Nephron progenitor cell (in vitro differentiated cells): Measurements from ENCODE around the gene ELANE.
"Not testable (repeated sequence)": the region's sequence is repeated elsewhere in the genome, so short reads cannot be mapped to it uniquely, and the experiment has no call there.

Experiments
- DNase-seq: peaks from one replicate; pipeline ENCODE4 v3.0.0; 2021
- H3K27ac Mint-ChIP-seq: 2 replicates; pipeline ENCODE4 v1.8.0; 2021; ENCODE audit warnings: mild to moderate bottlenecking, moderate library complexity, mixed read lengths
- H3K27me3 Mint-ChIP-seq: 2 replicates; pipeline ENCODE4 v1.8.0; 2021; ENCODE audit warnings: mild to moderate bottlenecking, low read depth, mixed read lengths; ENCODE audit not compliant: poor library complexity
- H3K36me3 Mint-ChIP-seq: 2 replicates; pipeline ENCODE4 v1.8.0; 2021; ENCODE audit warnings: low read depth, mixed read lengths
- H3K4me1 Mint-ChIP-seq: 2 replicates; pipeline ENCODE4 v1.8.0; 2021; ENCODE audit warnings: mixed read lengths
- H3K4me3 Mint-ChIP-seq: 2 replicates; pipeline ENCODE4 v1.8.0; 2021; ENCODE audit warnings: mild to moderate bottlenecking, moderate library complexity, mixed read lengths
- H3K9me3 Mint-ChIP-seq: 2 replicates; pipeline ENCODE4 v1.8.0; 2021; ENCODE audit warnings: mild to moderate bottlenecking, moderate library complexity, mixed read lengths
- CTCF ChIP-seq: fragments of 200-600 bp; sonication (generic); IDR thresholded peaks from 2 replicates; pipeline ENCODE4 v1.5.0; 2021; ENCODE audit warnings: antibody characterized with exemption

Gene ELANE

GRCh38 chr19:835210-835810 lies 16.8 kb upstream of the ELANE start:
- DNase-seq: no peak

GRCh38 chr19:840519-841206 lies 11.4 kb upstream of the ELANE start, which contains the start of gene PRTN3:
Gene PRTN3 (plus strand): TSS chr19:840999. CDS start chr19:841009, 10 bp downstream.
- Mint-ChIP-seq H3K36me3 (no peaks in the 10 kb centered on the region), H3K9me3 (no peaks in the 10 kb centered on the region), H3K27me3 (peaks cover 40% of the 10 kb centered on the region), H3K4me3 (peak within 1 kb of the TSS; percentile 45), H3K27ac (no peak within 1 kb of the TSS), H3K4me1 (peaks cover 19% of the 10 kb centered on the region)
- no peak for DNase-seq
- no peak for TF ChIP-seq CTCF

More at GRCh38 chr19:835210-835810, 16.8 kb upstream of the ELANE start:
- Mint-ChIP-seq H3K4me3 (no peak overlapping the region), H3K27me3 (peaks cover 8% of the 10 kb centered on the region), H3K36me3 (no peaks in the 10 kb centered on the region), H3K27ac (no peak overlapping the region), H3K4me1 (peaks cover 14% of the 10 kb centered on the region), H3K9me3 (no peaks in the 10 kb centered on the region)
- TF ChIP-seq CTCF: no peak

- peaks cover 37% of the 10 kb centered on the region for H3K27me3 Mint-ChIP-seq
- peak overlapping the region; percentile 42 for H3K4me3 Mint-ChIP-seq
These were observed 9.3 kb upstream of the ELANE start for GRCh38 chr19:842802-843179.

GRCh38 chr19:843180-843835 lies 8.8 kb upstream of the ELANE start:
- Mint-ChIP-seq H3K27me3 (peaks cover 37% of the 10 kb centered on the region), H3K4me3 (peak overlapping the region; percentile 42)
- peak; percentile 76 for DNase-seq

More at GRCh38 chr19:842802-843179, 9.3 kb upstream of the ELANE start:
- H3K4me1 Mint-ChIP-seq: peaks cover 25% of the 10 kb centered on the region
- not testable (repeated sequence) for H3K9me3 Mint-ChIP-seq, H3K27ac Mint-ChIP-seq, DNase-seq, H3K36me3 Mint-ChIP-seq

GRCh38 chr19:843836-844545 lies 8.1 kb upstream of the ELANE start:
- peaks cover 33% of the 10 kb centered on the region for H3K4me1 Mint-ChIP-seq
- peaks cover 42% of the 10 kb centered on the region for H3K27me3 Mint-ChIP-seq
- peak overlapping the region; percentile 54 for H3K4me3 Mint-ChIP-seq
- DNase-seq: no peak
- no peak overlapping the region for H3K27ac Mint-ChIP-seq
- no peaks in the 10 kb centered on the region for H3K9me3 Mint-ChIP-seq
- no peaks in the 10 kb centered on the region for H3K36me3 Mint-ChIP-seq
- no peak for TF ChIP-seq CTCF

More at GRCh38 chr19:843180-843835, 8.8 kb upstream of the ELANE start:
- Mint-ChIP-seq H3K27ac (no peak overlapping the region), H3K9me3 (no peaks in the 10 kb centered on the region), H3K36me3 (no peaks in the 10 kb centered on the region), H3K4me1 (peaks cover 31% of the 10 kb centered on the region)
- no peak for TF ChIP-seq CTCF

- no peak for TF ChIP-seq CTCF
- Mint-ChIP-seq H3K9me3 (no peaks in the 10 kb centered on the region), H3K27ac (no peak overlapping the region), H3K4me1 (peaks cover 33% of the 10 kb centered on the region), H3K4me3 (peak overlapping the region; percentile 54), H3K27me3 (peaks cover 47% of the 10 kb centered on the region), H3K36me3 (no peaks in the 10 kb centered on the region)
- no peak for DNase-seq
These were observed 7.5 kb upstream of the ELANE start for GRCh38 chr19:844546-844971.
